Measurements from ENCODE around the gene ODF2L. TPM values are rescaled to one million over a fixed set of nuclear protein-coding genes. Genes with fewer than 3 reads are reported as not detected.
A peak's percentile ranks its signal among the peaks of the same experiment; 100 is the strongest.

ODF2L gene, protein sequence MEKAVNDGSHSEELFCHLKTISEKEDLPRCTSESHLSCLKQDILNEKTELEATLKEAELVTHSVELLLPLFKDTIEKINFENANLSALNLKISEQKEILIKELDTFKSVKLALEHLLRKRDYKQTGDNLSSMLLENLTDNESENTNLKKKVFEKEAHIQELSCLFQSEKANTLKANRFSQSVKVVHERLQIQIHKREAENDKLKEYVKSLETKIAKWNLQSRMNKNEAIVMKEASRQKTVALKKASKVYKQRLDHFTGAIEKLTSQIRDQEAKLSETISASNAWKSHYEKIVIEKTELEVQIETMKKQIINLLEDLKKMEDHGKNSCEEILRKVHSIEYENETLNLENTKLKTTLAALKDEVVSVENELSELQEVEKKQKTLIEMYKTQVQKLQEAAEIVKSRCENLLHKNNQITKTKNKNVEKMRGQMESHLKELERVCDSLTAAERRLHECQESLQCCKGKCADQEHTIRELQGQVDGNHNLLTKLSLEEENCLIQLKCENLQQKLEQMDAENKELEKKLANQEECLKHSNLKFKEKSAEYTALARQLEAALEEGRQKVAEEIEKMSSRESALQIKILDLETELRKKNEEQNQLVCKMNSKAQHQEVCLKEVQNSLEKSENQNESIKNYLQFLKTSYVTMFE
- 34.6 and 109 TPM in 2 replicates for total RNA-seq (2014; rRNA removed; shearing (Covaris generic))

DNA sequence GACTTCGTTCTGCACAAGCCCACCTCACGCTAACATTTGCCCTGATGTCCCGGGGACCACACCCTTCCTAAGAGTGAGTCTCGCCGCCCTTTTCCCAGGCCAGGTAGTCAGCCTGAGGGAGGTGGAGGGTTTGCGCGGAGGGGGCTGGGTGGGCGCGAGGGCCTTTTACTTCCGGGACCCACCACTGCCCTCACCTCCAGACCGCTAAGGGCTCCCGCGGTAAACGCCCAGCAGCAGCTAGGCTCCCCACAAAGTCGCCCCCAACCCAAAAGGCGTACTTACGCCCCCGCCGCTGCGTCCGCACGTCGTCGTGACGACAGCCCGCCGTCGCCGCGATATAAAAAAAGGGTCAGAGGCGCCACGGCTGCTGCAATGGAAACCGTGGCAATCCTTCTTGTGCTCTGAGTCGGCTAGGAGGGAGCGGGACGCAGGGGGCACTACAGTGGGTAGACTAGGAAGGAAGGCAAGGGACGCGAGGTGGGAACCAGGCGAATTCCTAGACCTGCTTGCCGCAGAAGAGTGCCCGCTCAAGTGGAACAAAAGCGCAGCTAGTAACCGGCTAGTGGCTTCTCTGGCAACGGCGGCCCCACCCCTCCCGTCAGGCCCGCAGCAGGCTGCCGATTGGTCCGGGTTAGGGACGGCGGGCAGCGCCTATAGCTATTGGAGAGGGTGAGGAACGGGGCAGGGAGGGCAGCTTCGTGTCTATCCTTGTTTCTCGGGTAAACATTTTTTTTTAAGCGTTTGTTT, at the start of gene ODF2L:
TSS of gene ODF2L (minus strand) at position 573 of the 747 bp plus-strand sequence. CDS start 9,296 bp downstream, outside the sequence.
- DNase-seq (ENCODE audit: low read depth): peak; percentile 96

DNA sequence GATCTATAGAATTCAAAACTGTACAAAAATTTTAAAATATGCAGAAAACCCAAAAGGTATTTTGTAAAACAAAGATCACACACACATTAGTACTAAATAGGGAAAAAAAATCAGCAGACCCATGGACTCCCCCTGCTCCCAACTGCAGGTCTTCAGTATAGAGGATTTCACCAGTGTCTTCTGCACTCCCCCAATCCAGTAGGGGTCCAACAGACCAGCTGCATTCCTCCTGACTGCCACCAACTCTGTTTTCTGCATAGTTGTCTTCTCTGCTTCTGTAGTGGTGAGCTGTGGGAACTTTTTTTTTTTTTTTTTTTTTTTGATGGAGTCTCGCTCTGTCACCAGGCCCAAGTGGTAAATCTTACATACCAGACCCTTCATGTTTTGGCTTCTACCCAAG, 49.8 kb upstream of the ODF2L start:
- no peak for DNase-seq (ENCODE audit: low read depth)

DNA sequence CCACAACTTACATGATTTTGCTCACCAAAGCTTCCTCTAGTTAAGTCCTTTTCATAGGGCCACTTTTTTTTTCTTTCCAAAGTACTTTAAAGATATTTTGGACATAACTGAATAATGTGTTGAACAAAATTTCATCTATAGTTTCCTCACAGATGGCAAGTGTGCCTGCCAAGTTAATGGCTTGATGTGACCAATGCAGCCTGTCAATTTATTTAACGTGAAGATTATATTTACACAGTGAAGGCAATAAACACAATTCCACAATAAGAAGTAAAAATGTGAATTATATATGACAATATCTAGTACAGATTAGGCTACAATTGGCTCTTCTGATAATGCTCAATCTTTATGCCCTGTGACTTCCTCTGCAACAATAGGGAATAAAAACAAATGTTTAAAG, 45.9 kb upstream of the ODF2L start:
- no peak for DNase-seq (ENCODE audit: low read depth)

DNA sequence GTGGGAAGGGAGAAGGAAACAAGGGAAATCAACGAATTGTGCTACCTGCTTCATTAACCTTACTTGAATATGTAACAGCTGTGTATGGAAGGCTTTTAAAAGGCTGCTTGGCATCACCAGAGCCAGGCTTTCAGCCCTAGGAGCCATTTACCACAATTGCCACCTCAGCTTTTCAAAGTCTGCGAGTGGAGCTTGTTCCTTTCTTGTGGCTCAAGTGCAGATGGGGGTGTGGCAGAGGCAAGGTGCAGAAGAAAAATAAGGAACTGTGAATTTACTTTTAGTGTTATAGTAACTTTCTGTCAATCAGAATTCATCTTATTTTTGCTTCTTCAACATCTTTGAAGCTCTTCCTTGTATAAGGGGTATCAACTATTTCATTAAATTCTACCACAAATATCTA, 45.5 kb upstream of the ODF2L start:
- DNase-seq (ENCODE audit: low read depth): no peak

DNA sequence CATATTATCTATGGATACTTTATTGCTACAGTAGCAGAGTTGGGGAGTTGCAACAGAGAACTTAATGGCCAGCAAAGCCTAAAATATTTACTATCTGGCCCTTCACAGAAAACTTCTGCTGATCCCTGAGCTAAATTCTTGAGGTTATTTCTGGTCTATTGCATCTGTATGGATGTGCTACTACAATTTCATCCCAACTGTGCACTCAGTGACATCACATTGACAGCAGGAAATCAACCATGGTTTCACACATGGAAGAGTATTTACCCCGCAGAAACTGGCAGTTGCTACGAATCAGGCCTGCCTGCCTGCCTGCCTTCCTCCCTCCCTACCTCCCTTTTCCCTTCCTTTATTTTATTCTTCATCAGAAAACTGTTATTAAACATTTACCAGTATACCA, 39.9 kb upstream of the ODF2L start:
- DNase-seq (ENCODE audit: low read depth): no peak

DNA sequence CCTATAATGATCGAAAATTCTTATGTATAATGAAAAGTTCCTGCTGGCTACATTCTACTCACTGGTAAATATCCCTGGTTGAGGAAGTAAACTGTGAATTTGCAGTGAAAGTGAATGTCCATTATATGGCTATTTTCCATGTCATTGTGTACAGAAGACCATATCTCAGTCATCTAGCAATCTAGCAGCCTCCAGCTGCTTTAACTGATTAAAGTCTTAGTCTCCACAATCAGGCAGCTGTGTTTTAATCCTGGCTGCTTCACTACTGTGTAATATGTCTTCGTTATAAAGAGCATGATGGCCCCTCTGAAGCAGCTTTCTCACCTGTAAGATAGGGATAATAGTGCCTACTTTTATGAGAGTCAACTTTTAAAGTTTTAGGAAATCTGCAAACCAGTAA, 39.2 kb upstream of the ODF2L start:
- no peak for DNase-seq (ENCODE audit: low read depth)

DNA sequence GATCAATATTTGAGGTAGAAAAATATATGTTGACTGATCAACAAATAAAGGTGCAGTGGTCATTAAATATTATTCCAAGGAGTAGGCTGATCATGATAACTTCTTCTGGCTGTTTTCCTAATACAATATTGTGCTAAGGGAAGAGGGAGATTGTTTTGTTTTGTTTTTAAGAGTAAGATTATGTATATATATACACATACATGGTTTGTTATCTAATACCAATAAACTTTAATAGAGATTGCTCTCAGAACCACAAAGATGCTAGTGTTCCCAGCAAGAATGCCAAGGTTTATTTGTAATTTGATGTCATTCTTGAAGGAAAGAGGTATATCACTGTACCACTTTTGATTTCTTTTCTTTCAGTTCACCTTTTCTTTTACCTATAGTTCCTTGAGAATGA, 37.9 kb upstream of the ODF2L start:
- no peak for DNase-seq (ENCODE audit: low read depth)

DNA sequence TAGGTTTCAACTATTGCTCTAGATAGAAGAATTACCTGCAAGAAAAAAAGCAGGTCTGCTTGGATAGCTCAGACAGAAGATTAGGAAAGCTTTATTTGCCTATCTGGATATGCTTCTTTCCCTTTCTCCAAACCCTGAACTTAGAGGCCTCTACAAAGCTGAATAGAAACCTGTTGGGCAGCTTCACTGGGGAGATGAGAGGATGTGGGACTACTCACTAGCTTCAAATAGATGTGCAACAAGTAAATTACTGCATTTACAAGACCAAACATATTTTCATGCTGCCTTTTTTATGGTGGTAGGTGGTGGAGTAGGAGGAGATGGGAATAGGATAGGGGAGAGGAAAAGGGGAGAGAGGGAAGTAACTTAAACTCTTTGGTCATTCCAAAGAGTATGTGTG, 34.3 kb upstream of the ODF2L start:
- DNase-seq (ENCODE audit: low read depth): no peak

DNA sequence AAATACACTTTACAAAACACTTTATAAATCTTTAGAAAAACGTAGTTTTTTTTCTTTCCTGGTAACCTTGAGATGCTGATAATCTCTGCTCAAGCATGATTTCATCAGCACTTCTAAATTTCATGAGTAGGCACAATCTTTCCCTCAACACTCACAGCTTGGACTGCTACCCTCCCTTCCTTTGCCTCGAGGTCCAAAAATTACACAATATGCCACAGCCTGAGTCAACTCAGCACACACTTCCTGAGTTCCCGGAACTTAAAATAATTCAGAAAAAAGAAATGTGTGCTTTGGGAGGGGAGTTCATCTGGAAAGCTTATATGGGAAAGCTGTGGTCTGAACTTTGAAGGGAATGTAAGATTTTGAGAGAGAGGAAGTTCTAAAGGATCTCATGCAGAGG, 33.7 kb upstream of the ODF2L start:
- peak; percentile 91 for DNase-seq (ENCODE audit: low read depth)

DNA sequence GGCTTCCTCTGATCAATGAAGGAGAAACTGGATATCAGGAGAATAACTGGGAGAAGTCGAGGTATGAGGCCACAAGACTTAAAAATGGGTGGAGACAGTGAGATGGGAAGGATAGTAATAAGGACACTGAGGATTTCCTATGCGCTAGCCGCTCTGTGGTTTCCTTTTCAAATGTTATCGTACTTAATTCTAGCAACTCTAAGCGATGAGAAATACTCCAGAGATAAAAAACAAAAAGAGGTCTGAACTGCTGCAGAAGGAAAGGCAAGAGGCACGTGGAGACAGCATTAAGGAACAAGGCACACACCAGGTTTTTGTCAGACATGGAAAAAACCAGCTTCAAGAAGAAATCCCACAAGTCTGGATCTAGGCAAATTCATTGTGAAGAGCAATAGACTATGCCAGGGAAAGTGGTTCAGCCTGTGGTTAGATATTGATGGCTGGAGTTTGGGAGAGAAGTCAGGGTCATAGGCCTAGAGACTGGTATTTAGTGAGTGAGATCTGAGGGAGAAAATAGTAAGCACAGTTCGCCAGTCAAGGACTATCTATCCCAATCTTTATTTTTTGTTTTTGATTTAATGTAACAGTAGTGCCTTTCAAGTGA, 33.1 kb upstream of the ODF2L start:
- no peak for DNase-seq (ENCODE audit: low read depth)

DNA sequence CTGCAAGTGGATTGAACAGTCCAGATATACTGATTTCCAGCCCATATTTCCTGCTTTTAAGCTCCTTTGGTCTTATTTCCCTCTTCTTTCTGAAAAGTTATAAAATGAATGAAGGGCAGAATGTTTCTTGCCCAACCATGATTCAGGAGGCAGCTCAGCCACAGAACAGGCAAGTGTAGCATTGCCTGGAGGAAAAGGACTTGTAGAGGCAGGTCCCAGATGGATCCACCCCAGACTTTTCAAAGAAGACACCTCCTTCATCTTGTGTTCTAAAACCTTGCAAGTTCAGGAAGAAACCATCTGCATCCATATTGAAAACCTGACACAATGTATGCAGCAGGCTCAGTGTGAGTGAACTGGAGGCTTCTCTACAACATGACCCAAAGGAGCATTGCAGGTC, 27.8 kb upstream of the ODF2L start, which contains the start of gene CLCA2:
TSS of gene CLCA2 (plus strand) at position 299 of the 400 bp plus-strand sequence. CDS start at position 376, 77 bp downstream.
- no peak for DNase-seq (ENCODE audit: low read depth)

DNA sequence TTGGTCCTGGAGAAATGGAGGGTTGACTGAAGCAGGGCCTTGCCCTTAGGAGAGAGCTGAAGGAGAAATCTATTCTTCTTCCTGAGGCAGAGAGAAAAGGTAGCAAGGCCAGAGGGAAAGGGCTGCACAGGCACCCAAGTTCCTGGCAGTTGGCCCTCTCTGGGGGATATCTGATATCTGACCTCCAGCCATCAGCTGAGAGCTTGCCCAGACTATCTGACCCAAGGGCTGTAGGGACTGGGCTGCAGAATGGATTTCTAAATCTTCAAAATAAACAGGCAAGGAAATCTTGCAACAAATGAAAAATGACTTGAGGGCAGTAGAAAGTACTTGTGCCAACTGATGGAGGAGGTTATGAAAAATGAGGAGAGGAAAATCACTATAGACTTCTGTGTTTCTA, 27.4 kb upstream of the ODF2L start:
- DNase-seq (ENCODE audit: low read depth): no peak

DNA sequence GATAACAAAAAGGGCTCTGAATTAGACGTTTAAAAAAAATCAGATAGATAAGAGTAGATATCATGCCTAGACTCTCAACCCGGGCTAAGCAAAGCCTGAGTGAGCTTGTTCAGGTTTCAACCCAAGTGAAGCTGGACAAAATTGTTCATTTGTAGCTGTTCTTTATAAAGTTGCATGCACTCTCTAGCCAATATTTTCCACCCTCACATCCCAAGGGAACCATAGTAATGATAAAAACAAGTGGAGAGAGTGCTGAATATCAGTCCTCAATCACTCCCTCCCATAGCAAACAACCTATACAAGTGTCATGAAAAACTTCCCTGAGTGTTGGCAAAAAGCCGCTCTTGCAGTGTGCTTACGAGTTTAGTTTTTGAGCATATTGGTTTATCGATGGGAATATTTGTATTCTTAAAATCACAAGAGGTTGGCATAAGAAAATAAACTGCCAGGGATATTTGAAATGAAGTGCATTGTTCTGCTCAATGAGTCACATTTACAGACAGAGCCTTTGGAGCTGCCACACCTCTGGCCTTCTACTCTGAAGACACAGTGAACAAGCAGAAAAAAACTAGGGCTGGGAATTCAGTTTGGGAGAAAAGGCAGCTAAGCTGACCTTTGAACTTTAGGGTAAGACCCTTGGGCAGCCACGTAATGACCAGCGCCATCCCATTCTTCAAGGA, 25.6 kb upstream of the ODF2L start:
- no peak for DNase-seq (ENCODE audit: low read depth)

DNA sequence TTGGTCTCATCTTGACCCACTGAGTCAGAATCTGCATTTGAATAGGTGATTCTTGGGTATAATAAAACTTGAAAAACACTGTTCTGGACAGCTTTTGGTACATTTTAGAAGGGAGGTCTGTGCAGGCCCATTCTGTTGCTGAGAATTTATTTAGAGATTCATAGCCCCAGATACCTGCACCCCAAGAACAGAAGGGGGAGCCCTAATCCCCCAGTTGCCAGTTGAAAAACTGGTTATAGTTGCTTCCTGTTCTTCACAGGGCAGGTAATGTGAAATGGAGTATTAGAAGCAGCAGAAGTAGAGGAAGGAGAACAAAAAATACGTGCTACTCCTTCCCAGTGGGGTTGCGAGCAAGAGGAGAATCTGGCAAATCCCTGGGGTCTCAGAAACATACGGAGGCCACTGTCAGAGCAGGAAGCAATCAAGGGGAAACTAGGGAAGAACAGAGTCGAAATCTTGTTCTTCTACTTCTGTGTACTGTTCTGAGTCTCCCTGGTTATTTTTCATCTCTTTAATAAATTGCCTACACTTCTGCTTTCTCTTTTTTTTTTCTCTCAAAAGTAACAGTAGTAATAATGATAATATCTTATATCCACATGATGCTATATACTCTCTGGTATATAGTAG, 23.3 kb upstream of the ODF2L start:
- DNase-seq (ENCODE audit: low read depth): peak; percentile 47

DNA sequence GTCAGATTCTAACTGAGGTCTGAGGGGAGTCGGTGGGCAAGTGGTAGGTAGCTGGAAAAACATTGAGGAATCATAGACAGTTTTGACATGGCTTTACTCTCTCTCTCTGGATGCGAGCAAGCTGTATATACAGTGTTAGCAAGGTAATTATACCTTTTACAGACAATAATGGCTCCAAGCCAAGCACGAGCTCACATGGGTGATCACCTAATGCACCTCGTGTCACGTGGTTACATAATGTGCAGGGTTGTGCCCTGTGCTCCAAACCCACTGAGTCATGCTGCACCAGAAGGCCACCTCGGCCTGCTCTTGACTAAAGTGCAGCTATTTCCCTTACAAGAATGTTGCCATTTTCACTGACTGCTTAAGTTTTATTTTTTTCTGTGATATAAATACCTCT, 20.2 kb upstream of the ODF2L start:
- DNase-seq (ENCODE audit: low read depth): no peak

DNA sequence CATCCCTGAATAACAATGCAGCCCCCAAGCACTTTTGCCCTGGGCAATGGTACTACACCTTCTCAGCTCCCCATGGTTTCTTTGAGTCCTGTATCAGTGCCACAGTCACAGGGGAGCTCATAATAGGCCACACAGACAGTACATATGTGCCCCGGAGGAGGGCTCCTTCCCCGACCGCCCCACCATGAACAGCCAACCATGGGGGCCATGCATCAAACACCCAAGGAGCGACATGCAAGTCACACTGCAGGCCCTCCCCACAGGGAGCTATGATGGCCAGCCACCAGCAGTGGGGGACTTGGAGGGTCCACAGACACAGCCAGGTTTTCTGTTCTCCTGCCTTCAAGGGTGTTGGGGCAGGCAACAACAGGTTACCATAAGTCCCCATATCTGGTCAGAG, 14.8 kb upstream of the ODF2L start:
- DNase-seq (ENCODE audit: low read depth): no peak

DNA sequence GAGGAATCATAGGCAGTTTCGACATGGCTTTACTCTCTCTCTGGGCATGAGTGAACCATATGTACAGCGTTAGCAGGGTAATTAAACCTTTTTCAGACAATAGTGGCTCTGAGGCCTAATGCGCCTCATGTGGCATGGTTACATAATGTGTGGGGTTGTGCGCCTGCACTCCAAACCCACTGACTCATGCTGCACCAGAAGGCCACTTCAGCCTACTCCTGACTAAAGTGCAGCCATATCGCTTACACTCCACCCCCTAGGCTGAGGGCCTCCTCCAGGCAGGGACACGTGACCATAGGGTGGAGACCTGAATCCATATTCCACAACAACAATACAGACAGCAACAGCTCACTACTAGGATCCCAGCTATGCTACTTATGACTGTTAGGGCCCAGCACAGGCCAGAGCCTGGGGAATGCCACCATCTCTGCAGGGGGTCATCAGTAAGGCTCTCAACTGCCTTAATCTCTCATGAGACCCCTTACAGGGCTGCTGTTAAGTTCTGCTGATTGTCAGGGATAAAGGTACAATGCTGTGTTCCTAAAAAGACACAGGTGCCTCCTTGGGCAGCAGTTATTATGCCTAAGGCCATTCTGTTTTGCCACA, 13.4 kb upstream of the ODF2L start:
- DNase-seq (ENCODE audit: low read depth): peak; percentile 94

DNA sequence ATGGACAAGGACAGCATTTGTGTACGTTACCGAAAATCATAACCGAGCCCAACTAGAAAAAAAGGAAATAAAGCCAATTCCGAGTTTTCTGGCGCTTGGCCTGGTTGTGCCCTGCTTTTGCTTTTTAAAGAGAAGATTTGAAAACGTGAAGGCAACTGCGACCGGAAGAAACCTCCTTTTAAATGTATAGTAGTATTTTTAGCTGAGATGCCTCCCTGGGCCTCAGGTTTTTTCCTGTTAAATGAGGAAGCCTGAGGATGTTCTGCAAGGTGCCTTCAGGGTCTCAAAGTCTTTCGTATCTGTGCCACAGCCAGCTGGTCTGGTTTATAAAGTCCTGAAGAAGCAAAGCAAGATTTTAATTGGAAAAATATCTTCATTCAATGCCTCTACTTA, 371 bp upstream of the ODF2L start:
- DNase-seq (ENCODE audit: low read depth): no peak

DNA sequence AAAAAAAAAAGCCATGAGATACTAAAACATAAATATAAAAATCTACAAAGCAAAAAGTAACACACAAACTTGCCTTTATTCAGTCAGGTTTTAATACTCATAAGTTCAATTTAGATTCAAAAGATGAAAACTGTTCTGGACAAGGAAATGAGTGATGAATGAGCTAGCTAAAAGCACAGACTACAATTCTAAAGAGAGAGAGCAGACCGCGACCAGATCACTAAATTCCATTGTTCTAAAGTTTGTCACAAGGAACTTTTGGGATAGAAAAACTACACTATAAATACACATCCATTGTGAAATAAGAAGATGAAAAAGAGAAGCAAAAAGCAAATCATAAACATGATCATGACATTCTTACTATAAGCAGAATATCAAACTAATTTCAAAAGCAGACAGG, 1.7 kb downstream of the ODF2L start:
- DNase-seq (ENCODE audit: low read depth): no peak

DNA sequence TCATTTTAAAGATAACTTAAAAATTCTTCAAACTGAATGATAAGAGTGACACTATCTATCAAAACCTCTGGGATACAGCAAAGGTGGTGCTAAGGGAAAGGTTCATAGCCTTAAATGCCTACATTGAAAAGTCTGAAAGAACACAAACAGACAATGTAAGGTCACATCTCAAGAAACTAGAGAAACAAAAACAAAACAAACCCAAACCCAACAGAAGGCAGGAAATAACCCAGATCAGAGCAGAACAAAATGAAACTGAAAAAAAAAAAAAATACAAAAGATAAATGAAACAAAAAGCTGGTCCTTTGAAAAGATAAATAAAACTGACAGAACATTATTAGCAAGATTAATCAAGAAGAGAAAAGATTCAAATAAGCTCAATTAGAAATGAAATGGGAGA, 6.8 kb downstream of the ODF2L start:
- DNase-seq (ENCODE audit: low read depth): no peak

DNA sequence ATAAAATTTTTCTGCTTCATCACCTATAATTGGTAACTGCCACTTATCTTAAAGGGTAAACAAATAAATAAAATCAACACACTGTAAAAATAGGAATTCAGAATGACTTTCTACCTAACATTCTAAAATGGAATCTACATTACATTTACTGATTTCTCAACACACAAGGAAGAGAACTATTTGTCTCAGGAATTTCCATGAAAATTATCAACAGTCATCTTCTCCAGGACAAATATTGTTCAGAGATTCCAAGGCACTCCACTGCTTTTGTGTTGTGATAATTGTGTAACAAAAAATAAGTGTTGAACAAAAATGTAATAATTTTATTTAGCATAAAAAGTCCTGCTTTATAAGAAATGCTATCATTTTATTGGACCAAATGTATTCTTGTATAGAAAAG, 7.3 kb downstream of the ODF2L start:
- no peak for DNase-seq (ENCODE audit: low read depth)

Measured in Daoy (cell line).